HepG2 (cell line): ENCODE results near the gene CCDC33. TPM values are rescaled to one million over a fixed set of nuclear protein-coding genes. Genes with fewer than 3 reads are reported as not detected.

Source experiments
- ATAC-seq: fragments of 200-7000 bp; cut with Tn5 transposase; 3 replicates; pipeline ENCODE4 v1.9.1; 2020; ENCODE audit warnings: mild to moderate bottlenecking, moderate library complexity
- BruUV-seq: library from RNA; stranded (reverse); fragments of 400-500 nt; replicated peaks from 2 replicates; lab custom pipeline; 2021; lab: Mats Ljungman, UMichigan
- CTCF ChIA-PET: fragments of 300-600 bp; formaldehyde crosslinking; extraction: SDS; loops from one replicate; lab custom pipeline; 2021; ENCODE audit warnings: low total read pairs, inconsistent platforms, low intra/inter-chr PET ratio; lab: Yijun Ruan, JAX
- POLR2A ChIA-PET: fragments of 350-600 bp; sonication (Branson Sonifier 250); formaldehyde crosslinking; loops from one replicate; lab custom pipeline; 2020; ENCODE audit warnings: antibody characterized with exemption, inconsistent platforms; lab: Yijun Ruan, JAX
- DNase-seq: peaks from one replicate; pipeline ENCODE4 v3.0.0-alpha.2; 2015; ENCODE audit warnings: low spot score
- FAIRE-seq: peaks from 3 replicates; lab custom pipeline; 2011; peaks lifted over from hg19 to GRCh38; lab: Jason Lieb, UNC
- H2AFZ ChIP-seq: one replicate; pipeline ENCODE4 v1.6.1; 2011; ENCODE audit warnings: low read length, inconsistent platforms
- H3K27ac ChIP-seq: fragments of 300-600 bp; 3 replicates; pipeline ENCODE4 v1.8.0; 2011; ENCODE audit warnings: mixed run types, mild to moderate bottlenecking, mixed read lengths, low read length, inconsistent platforms; ENCODE audit not compliant: insufficient read depth; ENCODE audit errors: extremely low read length
- H3K27me3 ChIP-seq, 2 experiments: fragments of 200-600 bp in 1 of 2; 2 replicates in 1 of 2; 3 replicates in 1 of 2; pipeline versions ENCODE4 v1.6.0 to v1.8.0; 2011; ENCODE audit warnings: low read length in 2 of 2, mild to moderate bottlenecking in 2 of 2, moderate library complexity in 2 of 2, inconsistent platforms in 1 of 2; ENCODE audit not compliant: insufficient read depth in 2 of 2, control insufficient read depth in 1 of 2
- H3K36me3 ChIP-seq, 2 experiments: fragments of 200-600 bp in 1 of 2; replicated peaks in 1 of 2; 2 replicates in 1 of 2; 3 replicates in 1 of 2; pipeline versions ENCODE4 v1.5.1 to v1.8.0; 2011; ENCODE audit warnings: low read length in 2 of 2, inconsistent platforms in 1 of 2; ENCODE audit not compliant: insufficient read depth in 2 of 2, control insufficient read depth in 1 of 2
- H3K4me1 ChIP-seq: 2 replicates; pipeline ENCODE4 v1.5.1; 2012; ENCODE audit warnings: low read length, inconsistent platforms; ENCODE audit not compliant: insufficient read depth
- H3K4me2 ChIP-seq: 2 replicates; pipeline ENCODE4 v1.6.0; 2011; ENCODE audit warnings: low read depth, low read length, inconsistent platforms
- H3K4me3 ChIP-seq, 3 experiments: fragments of 200-600 bp in 1 of 3; sonication (generic), shearing (Covaris generic) in 1 of 3; replicated peaks in 1 of 3; 2 replicates each; pipeline ENCODE4 v1.5.1; 2011 to 2016; ENCODE audit warnings: low read length in 3 of 3, inconsistent platforms in 2 of 3, low read depth in 2 of 3, mild to moderate bottlenecking in 2 of 3, control low read depth in 1 of 3, mixed read lengths in 1 of 3; ENCODE audit not compliant: insufficient read depth in 1 of 3
- H3K79me2 ChIP-seq: one replicate; pipeline ENCODE4 v1.6.1; 2011; ENCODE audit warnings: low read length, inconsistent platforms; ENCODE audit not compliant: insufficient read depth
- H3K9ac ChIP-seq: 2 replicates; pipeline ENCODE4 v1.6.0; 2011; ENCODE audit warnings: mild to moderate bottlenecking, low read depth, low read length, inconsistent platforms; ENCODE audit not compliant: insufficient read depth
- H3K9me3 ChIP-seq: 2 replicates; pipeline ENCODE4 v1.5.1; 2012; ENCODE audit warnings: mild to moderate bottlenecking, low read length
- H4K20me1 ChIP-seq: 2 replicates; pipeline ENCODE4 v1.6.0; 2011; ENCODE audit warnings: inconsistent platforms, mild to moderate bottlenecking, low read length, moderate library complexity; ENCODE audit not compliant: insufficient read depth
- AKNA ChIP-seq: sonication (generic); formaldehyde crosslinking; IDR thresholded peaks from 2 replicates; pipeline ENCODE4 v1.4.0; 2020; ENCODE audit warnings: missing genetic modification reagents, borderline replicate concordance
- CTCF ChIP-seq: sonication (generic); formaldehyde crosslinking; IDR thresholded peaks from 2 replicates; pipeline ENCODE4 v1.5.0; 2020; ENCODE audit warnings: mild to moderate bottlenecking, missing genetic modification reagents, moderate library complexity
- ZMYM2 ChIP-seq: sonication (generic); formaldehyde crosslinking; IDR thresholded peaks from 2 replicates; pipeline ENCODE4 v1.8.0; 2022; ENCODE audit warnings: mild to moderate bottlenecking, missing genetic modification reagents
- WGBS: methylation state at CpG from one replicate; pipeline ENCODE4 v1.1.6; 2017; ENCODE audit warnings: low lambda C conversion rate; 5-methylcytosine and 5-hydroxymethylcytosine counted together
- in situ Hi-C: cut with HindIII; loops from 2 replicates; pipeline ENCODE4 v1.10.0; 2017; ENCODE audit warnings: low pct_unique_long_range_greater_than_20kb; ENCODE audit not compliant: extremely low pct_ligation_motif_present
- intact Hi-C: fragments of 100-400 bp; cut with micrococcal nuclease; formaldehyde crosslinking; loops from one replicate; pipeline ENCODE4 v1.10.0; 2022; ENCODE audit not compliant: unreplicated experiment
- polyA plus RNA-seq, 8 experiments: library from polyadenylated mRNA; depleted of rRNA in 3 of 8; stranded (reverse) in 7 of 8; unstranded in 1 of 8; fragments of >200 nt; fragmentation: Illumina TruSeq in 4 of 8; extraction: Trizol in 4 of 8; gene quantifications; 2 replicates each; pipeline versions ENCODE4 v1.2.1 to v1.2.3, GENCODE V29; 2011 to 2016; ENCODE audit warnings: low read depth in 4 of 8, missing spikeins in 1 of 8, mixed read lengths in 1 of 8; ENCODE audit not compliant: insufficient read depth in 1 of 8
- total RNA-seq, 5 experiments: library from RNA; depleted of rRNA; stranded (reverse); fragments of >200 nt; fragmentation: Illumina TruSeq; extraction: Trizol; gene quantifications; 2 replicates each; pipeline ENCODE4 v1.2.3, GENCODE V29; 2016; ENCODE audit warnings: low read depth in 1 of 5

The CCDC33 gene
- total and polyA plus RNA-seq, 2 of the 13 experiments (the other 11 are each of a cell fraction or from before 2014, with no cell fraction given), result 0.30 TPM; not detected in 1

- no peak overlapping the region for H3K4me3 ChIP-seq
- H2AFZ ChIP-seq, result no peak overlapping the region
- intact Hi-C loops (no loop called here), in situ Hi-C loops (no loop called here)
- H3K36me3 ChIP-seq, result no peaks in the 10 kb centered on the region
- H3K9me3 ChIP-seq, result no peaks in the 10 kb centered on the region
- ATAC-seq (no peak; the same call in 2 of the 3 replicates), DNase-seq (no peak), FAIRE-seq (no peak)
- ChIA-PET POLR2A (no interaction called here), CTCF (no interaction called here)
- 0% methylated on average over 2 of the region's 6 CpGs for WGBS
- no peak overlapping the region for H3K27ac ChIP-seq
- H3K4me1 ChIP-seq, result no peaks in the 10 kb centered on the region
- H3K79me2 ChIP-seq, result no peaks in the 10 kb centered on the region
- peaks cover 3 to 19% of the 10 kb centered on the region in 2 experiments; a peak in 3 of 5 replicates for H3K27me3 ChIP-seq
- no peaks in the 10 kb centered on the region; the same call in 1 of the 2 replicates for H4K20me1 ChIP-seq
- H3K9ac ChIP-seq, result no peak overlapping the region
- BruUV-seq, result no TSS peak
- peak; percentile 34 for TF ChIP-seq CTCF
- no peak for TF ChIP-seq AKNA (CRISPR knock-in tag)
- TF ChIP-seq ZMYM2, result no peak
- TF ChIP-seq, all 625 proteins: peak for 1
- H3K4me2 ChIP-seq, result no peak overlapping the region
Measured at GRCh38 chr15:74295800-74296199, 59.7 kb downstream of the CCDC33 start.
